Sigmoid colon (tissue), 7 donors: ENCODE measurements around the gene GP1BB. TPM values are rescaled to one million over a fixed set of nuclear protein-coding genes. Genes with fewer than 3 reads are reported as not detected.

Source experiments
- DNase-seq: peaks from one replicate; pipeline ENCODE4 v3.0.0-alpha.2; 2019
- H3K27ac ChIP-seq, 4 donors: fragments of 200-600 bp; sonication (generic); one replicate each; pipeline ENCODE4 v1.5.1; 2016 to 2019; ENCODE audit warnings: mild to moderate bottlenecking in 1 of 4
- H3K27me3 ChIP-seq, 3 donors: fragments of 200-600 bp; sonication (generic); one replicate each; pipeline ENCODE4 v1.5.1; 2019; ENCODE audit warnings: mild to moderate bottlenecking in 1 of 3
- H3K36me3 ChIP-seq, 4 donors: fragments of 200-600 bp; sonication (generic); one replicate each; pipeline ENCODE4 v1.5.1; 2016 to 2019
- H3K4me1 ChIP-seq, 4 donors: fragments of 200-600 bp; sonication (generic); one replicate each; pipeline ENCODE4 v1.5.1; 2017 to 2019
- H3K4me3 ChIP-seq, 4 donors: fragments of 200-600 bp; sonication (generic); one replicate each; pipeline ENCODE4 v1.5.1; 2017 to 2019; ENCODE audit warnings: mild to moderate bottlenecking in 2 of 4, moderate library complexity in 1 of 4
- H3K9me3 ChIP-seq, 4 donors: fragments of 200-600 bp in 3 of 4; sonication (generic) in 3 of 4; one replicate each; pipeline versions ENCODE4 v1.5.1 to v1.6.1; 2013 to 2019
- EP300 ChIP-seq, 4 donors: sonication (generic); formaldehyde crosslinking; IDR thresholded peaks; one replicate each; pipeline ENCODE4 v1.6.1; 2017; ENCODE audit warnings: antibody characterized with exemption in 4 of 4
- POLR2A ChIP-seq, 2 donors: fragments of 450-650 bp; IDR thresholded peaks; one replicate each; pipeline ENCODE4 v1.6.1; 2016; ENCODE audit warnings: antibody characterized with exemption in 2 of 2, mild to moderate bottlenecking in 2 of 2, moderate library complexity in 2 of 2
- POLR2AphosphoS5 ChIP-seq, 4 donors: sonication (generic); formaldehyde crosslinking; IDR thresholded peaks; one replicate each; pipeline ENCODE4 v1.6.1; 2017; ENCODE audit warnings: antibody characterized with exemption in 4 of 4
- WGBS, 2 donors: extraction: QIAGEN DNeasy Blood & Tissue Kit; methylation state at CpG; one replicate each; pipeline ENCODE4 v1.1.7; 2013; 5-methylcytosine and 5-hydroxymethylcytosine counted together
- intact Hi-C: fragments of 100-400 bp; cut with DNase I; formaldehyde crosslinking; loops from one replicate; pipeline ENCODE4 v1.15.1; 2023
- polyA plus RNA-seq, 3 donors: library from polyadenylated mRNA; stranded (reverse); fragments of 200-250 nt; gene quantifications; one replicate each; pipeline ENCODE4 v1.2.3, GENCODE V29; 2013
- total RNA-seq, 4 donors: library from RNA; depleted of rRNA; stranded (reverse); fragments of >200 nt; gene quantifications; one replicate each; pipeline ENCODE4 v1.1.0, GENCODE V29; 2016
- TF ChIP-seq, protein P1 (sequence below), 4 experiments: fragments of 450-650 bp in 3 of 4; fragments of 200-600 bp in 1 of 4; IDR thresholded peaks; one replicate each; pipeline ENCODE4 v1.5.1; 2016 to 2019; ENCODE audit warnings: antibody characterized with exemption in 4 of 4, mild to moderate bottlenecking in 3 of 4, moderate library complexity in 2 of 4
- donor health status: healthy with polysubstance abuse.
- donor health status: Bipolar disorder and iron deficiency.
- donor health status: healthy.

Gene GP1BB
- total and polyA plus RNA-seq, 7 donors = 1.1 to 2.9 (median 1.9) TPM; not detected in 2

DNA sequence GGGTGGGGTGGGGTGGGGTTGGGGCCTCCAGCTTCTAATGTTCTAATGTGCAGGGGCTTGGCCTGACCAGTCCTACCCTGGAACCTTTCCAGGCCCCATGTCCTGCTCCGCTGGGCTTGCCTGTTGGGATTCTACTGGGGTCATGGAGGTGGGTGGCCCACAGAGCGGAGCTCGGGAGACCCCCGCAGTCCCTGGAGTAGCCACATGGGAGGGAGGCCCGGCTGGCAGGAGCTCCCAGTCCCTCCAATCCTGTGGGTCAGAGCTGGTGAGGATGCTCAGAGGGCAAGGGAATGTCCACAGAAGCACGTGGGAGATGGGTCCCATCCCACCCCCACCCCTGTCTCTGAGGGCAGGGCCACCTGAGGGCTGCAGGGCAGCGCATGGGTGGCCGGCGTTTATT is 6.2 kb upstream of the GP1BB start:
- Histone ChIP-seq H3K9me3 (no peaks in the 10 kb centered on the region), H3K4me1 (peaks cover 0 to 42% (median 31%) of the 10 kb centered on the region in 4 donors), H3K27me3 (peaks cover 5 to 28% (median 17%) of the 10 kb centered on the region in 3 donors), H3K4me3 (no peak overlapping the region), H3K36me3 (peaks cover 0 to 8% (median 0%) of the 10 kb centered on the region in 4 donors), H3K27ac (no peak overlapping the region)
- WGBS, 2 donors = 72 to 84% methylated on average over 9 of the region's 9 CpGs
- no peak for TF ChIP-seq POLR2AphosphoS5 (IDR thresholded peaks at IDR 0.05)
- no peak for DNase-seq
- intact Hi-C loops = no loop called here

DNA sequence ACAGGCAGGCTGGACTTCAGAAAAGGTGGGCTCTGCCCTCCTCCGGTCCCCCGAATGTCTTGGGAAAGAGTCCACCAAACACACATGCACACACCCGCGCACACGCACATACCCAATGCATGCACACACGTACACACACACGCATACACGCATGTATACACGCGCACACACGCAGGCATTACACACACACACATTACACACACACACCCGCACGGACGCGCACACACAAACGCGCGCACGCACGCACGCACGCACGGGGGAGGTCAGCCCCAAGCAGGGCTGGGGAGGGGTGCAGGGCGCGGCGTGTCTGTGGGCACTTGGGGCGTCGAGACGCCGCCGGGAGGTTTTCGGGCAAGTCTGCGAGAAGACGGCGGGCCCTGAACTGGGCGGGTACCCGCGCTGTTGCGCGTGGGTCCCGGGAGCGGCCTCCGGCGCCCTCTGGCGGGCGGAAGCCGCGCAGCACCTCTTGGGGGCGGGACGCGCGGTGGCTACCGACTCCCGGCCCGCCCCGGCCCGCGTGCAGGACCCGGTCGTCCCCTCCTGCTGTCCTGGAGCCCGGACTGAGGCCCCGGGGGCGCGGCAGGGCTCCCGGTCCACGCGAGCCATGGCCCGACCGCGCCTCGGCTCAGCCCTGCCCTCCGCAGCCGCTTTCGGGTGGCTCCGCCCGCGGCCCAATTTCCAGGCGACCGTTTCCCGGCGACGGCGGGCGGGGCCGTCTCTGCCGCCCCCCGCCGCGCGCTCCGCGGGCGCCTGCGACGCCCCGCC is 5.5 kb upstream of the GP1BB start:
- Histone ChIP-seq H3K27me3 (peaks cover 5 to 34% (median 20%) of the 10 kb centered on the region in 3 donors), H3K36me3 (peaks cover 0 to 14% (median 0%) of the 10 kb centered on the region in 4 donors), H3K27ac (peak overlapping the region; percentile 4 to 71 (median 61)), H3K4me1 (peaks cover 0 to 44% (median 31%) of the 10 kb centered on the region in 4 donors), H3K4me3 (peak overlapping the region; percentile 44 to 76 (median 62)), H3K9me3 (no peaks in the 10 kb centered on the region)
- 4 to 9% methylated on average over 96 of the region's 96 CpGs for WGBS, 2 donors
- intact Hi-C loops = loop anchor here (2.0 kb wide), 1 partner anchor 39 kb away; no protein-coding TSS in a partner anchor
- peak; percentile 86 for DNase-seq
- TF ChIP-seq POLR2A (IDR thresholded peaks at IDR 0.05) = no peak
- TF ChIP-seq, protein P1, sequence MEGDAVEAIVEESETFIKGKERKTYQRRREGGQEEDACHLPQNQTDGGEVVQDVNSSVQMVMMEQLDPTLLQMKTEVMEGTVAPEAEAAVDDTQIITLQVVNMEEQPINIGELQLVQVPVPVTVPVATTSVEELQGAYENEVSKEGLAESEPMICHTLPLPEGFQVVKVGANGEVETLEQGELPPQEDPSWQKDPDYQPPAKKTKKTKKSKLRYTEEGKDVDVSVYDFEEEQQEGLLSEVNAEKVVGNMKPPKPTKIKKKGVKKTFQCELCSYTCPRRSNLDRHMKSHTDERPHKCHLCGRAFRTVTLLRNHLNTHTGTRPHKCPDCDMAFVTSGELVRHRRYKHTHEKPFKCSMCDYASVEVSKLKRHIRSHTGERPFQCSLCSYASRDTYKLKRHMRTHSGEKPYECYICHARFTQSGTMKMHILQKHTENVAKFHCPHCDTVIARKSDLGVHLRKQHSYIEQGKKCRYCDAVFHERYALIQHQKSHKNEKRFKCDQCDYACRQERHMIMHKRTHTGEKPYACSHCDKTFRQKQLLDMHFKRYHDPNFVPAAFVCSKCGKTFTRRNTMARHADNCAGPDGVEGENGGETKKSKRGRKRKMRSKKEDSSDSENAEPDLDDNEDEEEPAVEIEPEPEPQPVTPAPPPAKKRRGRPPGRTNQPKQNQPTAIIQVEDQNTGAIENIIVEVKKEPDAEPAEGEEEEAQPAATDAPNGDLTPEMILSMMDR (IDR thresholded peaks at IDR 0.05) = peak; percentile 27 to 98 (median 52)

DNA sequence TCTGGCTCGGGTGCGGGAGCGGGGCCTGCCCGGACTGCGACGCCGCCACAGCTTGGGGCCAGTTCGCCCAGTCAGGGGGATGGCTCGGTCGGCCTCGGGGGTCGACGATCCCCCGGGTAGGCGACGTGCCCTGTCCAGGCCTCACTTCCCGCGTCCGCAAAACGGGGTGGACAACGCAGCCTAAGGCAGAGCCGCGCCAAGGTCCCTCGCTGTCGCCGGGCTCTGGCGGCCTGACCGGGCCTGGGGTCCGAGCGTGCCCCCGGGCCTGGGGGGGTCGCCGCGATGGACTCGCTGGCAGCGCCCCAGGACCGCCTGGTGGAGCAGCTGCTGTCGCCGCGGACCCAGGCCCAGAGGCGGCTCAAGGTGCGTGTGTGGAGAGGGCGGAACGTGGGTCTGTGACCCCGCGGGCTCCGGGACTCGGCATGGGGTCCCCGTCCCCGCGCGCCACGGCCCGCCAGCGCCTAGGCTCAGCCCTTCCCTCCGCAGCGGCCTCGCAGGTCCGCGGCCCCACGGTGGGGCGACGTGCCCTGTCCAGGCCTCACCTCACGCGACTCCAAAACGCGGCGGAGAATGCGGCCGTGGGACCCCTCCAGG is 4.8 kb upstream of the GP1BB start:
- H3K36me3 ChIP-seq = peaks cover 0 to 14% (median 0%) of the 10 kb centered on the region in 4 donors
- peak overlapping the region; percentile 44 to 76 (median 62) for H3K4me3 ChIP-seq
- H3K4me1 ChIP-seq = peaks cover 0 to 50% (median 36%) of the 10 kb centered on the region in 4 donors
- no peak for DNase-seq
- 1 to 4% methylated on average over 70 of the region's 70 CpGs for WGBS, 2 donors
- TF ChIP-seq POLR2AphosphoS5 (IDR thresholded peaks at IDR 0.05) = no peak
- TF ChIP-seq EP300 (IDR thresholded peaks at IDR 0.05) = no peak
- TF ChIP-seq, protein P1 (IDR thresholded peaks at IDR 0.05) = no peak
- no peak for TF ChIP-seq POLR2A (IDR thresholded peaks at IDR 0.05)
- peak overlapping the region; percentile 4 to 71 (median 61) for H3K27ac ChIP-seq
- intact Hi-C loops = loop anchor here (2.0 kb wide), 1 partner anchor 40 kb away; no protein-coding TSS in a partner anchor
- peaks cover 8 to 41% (median 25%) of the 10 kb centered on the region in 3 donors for H3K27me3 ChIP-seq
- H3K9me3 ChIP-seq = no peaks in the 10 kb centered on the region

- DNase-seq = no peak
- H3K9me3 ChIP-seq = no peaks in the 10 kb centered on the region
- WGBS, 2 donors = 6 to 12% methylated on average over 31 of the region's 31 CpGs
- H3K36me3 ChIP-seq = peaks cover 0 to 14% (median 0%) of the 10 kb centered on the region in 4 donors
- intact Hi-C loops = loop anchor here (2.0 kb wide), 1 partner anchor 40 kb away; no protein-coding TSS in a partner anchor
- peak overlapping the region; percentile 44 to 76 (median 62) for H3K4me3 ChIP-seq
- TF ChIP-seq EP300 (IDR thresholded peaks at IDR 0.05) = no peak
- TF ChIP-seq POLR2A (IDR thresholded peaks at IDR 0.05) = no peak
- TF ChIP-seq, protein P1 (IDR thresholded peaks at IDR 0.05) = no peak
- no peak for TF ChIP-seq POLR2AphosphoS5 (IDR thresholded peaks at IDR 0.05)
- H3K27me3 ChIP-seq = peaks cover 13 to 42% (median 25%) of the 10 kb centered on the region in 3 donors
- peaks cover 0 to 51% (median 38%) of the 10 kb centered on the region in 4 donors for H3K4me1 ChIP-seq
- H3K27ac ChIP-seq = peak overlapping the region; percentile 4 to 71 (median 61)
These were observed 4.3 kb upstream of the GP1BB start for GRCh38 chr22:19719050-19719482.
